Skeletal muscle satellite cell (primary cell): ENCODE measurements around the gene CD40.
"Not testable (repeated sequence)": the region's sequence is repeated elsewhere in the genome, so short reads cannot be mapped to it uniquely, and the experiment has no call there.

ENCODE experiments used
- H3K27me3 ChIP-seq: 2 replicates; pipeline ENCODE4 v1.7.0; 2013; ENCODE audit warnings: low read length; ENCODE audit not compliant: control insufficient read depth, insufficient read depth
- H3K36me3 ChIP-seq: 2 replicates; pipeline ENCODE4 v1.7.0; 2013; ENCODE audit warnings: mild to moderate bottlenecking, control low read depth, low read length; ENCODE audit not compliant: insufficient read depth
- H3K4me1 ChIP-seq: 2 replicates; pipeline ENCODE4 v1.7.0; 2013; ENCODE audit warnings: low read length; ENCODE audit not compliant: control insufficient read depth, insufficient read depth
- H3K4me2 ChIP-seq: 2 replicates; pipeline ENCODE4 v1.7.0; 2013; ENCODE audit warnings: mild to moderate bottlenecking, low read length
- H3K4me3 ChIP-seq: 2 replicates; pipeline ENCODE4 v1.7.0; 2013; ENCODE audit warnings: low read length
- H3K9ac ChIP-seq: 2 replicates; pipeline ENCODE4 v1.7.0; 2013; ENCODE audit warnings: mild to moderate bottlenecking, low read depth, low read length, moderate library complexity
- H3K9me3 ChIP-seq: replicated peaks from 2 replicates; pipeline ENCODE4 v1.7.0; 2013; ENCODE audit warnings: mild to moderate bottlenecking, control low read depth, low read length

The CD40 gene

DNA sequence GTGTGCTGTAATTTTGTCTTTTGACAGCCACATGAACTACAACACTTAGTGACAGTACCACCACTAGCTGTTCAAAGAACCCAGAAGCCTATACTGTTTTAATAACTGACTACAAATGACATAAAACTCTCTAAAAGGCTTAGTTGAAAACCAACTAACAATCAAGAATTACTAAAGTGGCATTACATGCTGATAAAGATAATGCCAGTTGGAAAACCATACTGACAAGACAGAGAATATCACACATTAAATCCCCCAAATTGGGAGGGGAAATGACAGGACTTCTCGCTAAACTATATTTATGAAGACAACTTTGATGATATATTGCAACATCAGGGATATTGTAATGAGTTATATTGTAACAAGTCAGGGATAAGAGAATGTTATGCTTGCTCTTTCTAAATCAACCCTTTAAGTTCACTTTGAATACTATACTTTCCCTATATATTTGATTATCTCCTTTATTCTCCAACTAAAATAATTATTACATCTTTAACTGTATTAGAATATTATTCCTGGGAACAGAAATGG lies 34.5 kb upstream of the CD40 start:
- H3K9me3 ChIP-seq, result no peaks in the 10 kb centered on the region
- H3K4me1 ChIP-seq, result peaks cover 29% of the 10 kb centered on the region
- H3K9ac ChIP-seq, result no peak overlapping the region
- H3K4me2 ChIP-seq, result no peak overlapping the region
- no peak overlapping the region for H3K4me3 ChIP-seq
- H3K36me3 ChIP-seq, result peaks cover 5% of the 10 kb centered on the region
- H3K27me3 ChIP-seq, result no peaks in the 10 kb centered on the region

DNA sequence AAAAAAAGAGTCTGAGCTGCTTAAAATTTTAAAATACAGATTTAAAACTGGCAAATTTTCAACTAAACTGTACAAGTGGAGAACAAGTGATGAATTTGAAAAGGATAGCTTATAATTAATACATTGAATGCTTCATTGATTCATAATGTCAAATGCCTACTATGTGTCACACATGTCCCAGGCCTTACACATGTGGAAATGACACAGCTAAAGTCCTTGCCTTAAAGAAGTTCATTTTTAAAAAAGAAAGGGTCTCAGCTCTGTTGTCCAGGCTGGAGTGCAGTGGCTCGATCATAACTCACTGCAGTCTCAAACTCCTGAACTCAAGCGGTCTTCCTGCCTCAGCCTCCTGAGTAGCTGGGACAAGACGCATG lies 33.3 kb upstream of the CD40 start:
- peak overlapping the region; percentile 13 for H3K4me2 ChIP-seq
- no peak overlapping the region for H3K9ac ChIP-seq
- no peaks in the 10 kb centered on the region for H3K36me3 ChIP-seq
- H3K4me1 ChIP-seq, result peaks cover 29% of the 10 kb centered on the region
- no peak overlapping the region for H3K4me3 ChIP-seq
- H3K27me3 ChIP-seq, result no peaks in the 10 kb centered on the region
- H3K9me3 ChIP-seq, result no peaks in the 10 kb centered on the region

DNA sequence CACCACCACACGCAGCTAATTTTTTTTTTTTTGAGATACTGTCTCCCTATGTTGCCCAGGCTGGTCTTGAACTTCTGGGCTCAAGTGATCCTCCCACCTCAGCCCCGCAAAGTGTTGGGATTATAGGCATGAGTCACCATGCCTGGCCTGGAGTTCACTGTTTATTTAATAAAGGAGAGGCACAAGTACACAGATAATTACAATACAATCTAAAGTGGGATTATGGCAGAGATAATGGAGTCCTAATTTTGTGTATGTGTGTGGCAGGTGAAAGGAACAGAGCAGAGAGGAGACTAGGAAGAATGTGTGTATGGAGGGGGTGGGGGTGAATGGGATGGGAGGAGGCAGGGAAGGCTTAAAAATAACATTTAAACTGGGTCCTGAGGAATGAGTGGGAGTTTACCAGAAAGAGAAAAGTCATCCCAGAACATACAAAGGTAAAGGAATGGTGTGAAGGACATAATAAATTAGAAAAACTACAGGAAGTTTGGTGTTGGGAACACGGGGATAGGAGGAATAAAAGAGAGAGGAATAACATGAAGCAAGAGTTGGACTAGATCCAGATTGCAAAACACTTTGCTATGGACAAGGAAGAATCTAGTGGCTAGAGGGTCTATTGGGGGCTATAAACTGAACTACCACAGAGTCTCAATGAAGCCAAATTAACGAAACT lies 32.8 kb upstream of the CD40 start:
- no peak overlapping the region for H3K9ac ChIP-seq
- H3K36me3 ChIP-seq, result no peaks in the 10 kb centered on the region
- no peak overlapping the region for H3K4me3 ChIP-seq
- H3K4me2 ChIP-seq, result peak overlapping the region; percentile 13
- H3K9me3 ChIP-seq, result no peaks in the 10 kb centered on the region
- H3K27me3 ChIP-seq, result no peaks in the 10 kb centered on the region
- peaks cover 29% of the 10 kb centered on the region for H3K4me1 ChIP-seq

DNA sequence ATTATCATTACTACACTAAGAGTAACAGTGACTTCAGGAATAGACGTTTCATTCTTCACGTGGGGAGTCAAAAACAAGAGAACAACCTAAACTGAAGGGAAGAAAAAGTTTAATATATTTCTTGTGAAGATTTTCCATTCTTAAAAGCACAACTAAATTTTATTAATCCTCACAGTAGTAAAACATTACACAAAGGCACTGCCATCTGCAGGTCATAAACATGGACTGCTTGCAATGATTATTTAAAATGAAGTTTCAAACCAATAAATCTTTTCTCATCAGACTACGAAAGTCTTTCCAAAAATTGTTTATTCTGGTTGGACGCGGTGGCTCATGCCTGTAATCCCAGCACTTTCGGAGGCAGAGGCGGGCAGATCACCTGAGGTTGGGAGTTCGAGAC lies 31.0 kb upstream of the CD40 start:
- Histone ChIP-seq H3K4me2 (peak overlapping the region; percentile 82), H3K27me3 (no peaks in the 10 kb centered on the region), H3K9ac (no peak overlapping the region), H3K4me3 (no peak overlapping the region), H3K4me1 (peaks cover 29% of the 10 kb centered on the region), H3K36me3 (no peaks in the 10 kb centered on the region), H3K9me3 (no peaks in the 10 kb centered on the region)

DNA sequence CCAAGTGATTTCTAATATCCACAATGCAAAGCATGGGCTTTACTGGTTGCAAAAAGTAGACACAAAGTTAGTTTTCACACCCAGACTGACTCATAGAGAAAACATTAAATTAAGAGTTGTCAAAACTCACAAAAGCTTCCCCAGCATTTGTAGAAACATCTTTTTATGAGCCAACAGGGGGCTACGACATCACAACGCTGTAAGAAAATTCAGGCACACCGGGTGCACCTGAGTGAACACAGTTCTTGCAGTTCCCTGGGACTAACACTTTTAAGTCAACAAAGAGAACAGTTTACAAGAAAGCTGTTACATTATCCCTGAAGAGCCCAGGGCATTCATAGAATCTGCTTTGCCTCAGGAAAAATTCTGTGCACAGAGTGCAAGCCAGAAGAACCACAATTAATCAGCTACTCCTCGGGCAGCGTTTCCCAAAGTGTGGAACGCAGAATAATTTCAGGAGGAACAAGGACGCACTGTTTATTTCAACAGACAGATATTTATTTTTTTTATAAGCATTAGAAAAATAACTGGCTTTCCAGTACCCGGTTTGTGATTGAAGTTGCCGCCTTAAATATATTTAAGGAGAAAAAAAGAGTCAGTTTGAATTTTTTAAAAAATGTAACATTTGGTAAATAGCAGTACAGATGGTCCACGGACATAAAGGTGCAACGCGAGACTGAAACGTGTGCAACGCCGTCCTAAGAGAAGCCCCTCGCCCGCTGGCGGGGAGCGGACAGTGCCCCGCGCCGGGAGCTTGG lies 29.5 kb upstream of the CD40 start:
- Histone ChIP-seq H3K4me3 (peak overlapping the region; percentile 93), H3K4me1 (peaks cover 29% of the 10 kb centered on the region), H3K36me3 (no peaks in the 10 kb centered on the region), H3K9me3 (no peaks in the 10 kb centered on the region), H3K9ac (peak overlapping the region; percentile 97), H3K4me2 (peak overlapping the region; percentile 82), H3K27me3 (no peaks in the 10 kb centered on the region)

DNA sequence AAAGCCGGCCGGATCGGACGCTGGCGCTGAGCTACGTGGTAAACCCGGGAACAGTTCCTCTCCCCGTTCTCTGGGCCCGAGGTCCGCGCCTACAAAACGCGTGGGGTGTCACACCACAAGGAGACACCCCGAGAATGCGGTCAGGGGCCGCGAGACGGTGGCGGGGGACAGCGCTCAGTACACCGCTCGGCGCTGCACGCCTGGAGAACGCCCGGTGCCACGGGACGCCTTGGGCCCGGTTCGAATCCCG lies 29.0 kb upstream of the CD40 start:
- H3K9me3 ChIP-seq, result no peaks in the 10 kb centered on the region
- peaks cover 29% of the 10 kb centered on the region for H3K4me1 ChIP-seq
- peak overlapping the region; percentile 97 for H3K9ac ChIP-seq
- H3K4me2 ChIP-seq, result peak overlapping the region; percentile 82
- peak overlapping the region; percentile 93 for H3K4me3 ChIP-seq
- no peaks in the 10 kb centered on the region for H3K36me3 ChIP-seq
- no peaks in the 10 kb centered on the region for H3K27me3 ChIP-seq

DNA sequence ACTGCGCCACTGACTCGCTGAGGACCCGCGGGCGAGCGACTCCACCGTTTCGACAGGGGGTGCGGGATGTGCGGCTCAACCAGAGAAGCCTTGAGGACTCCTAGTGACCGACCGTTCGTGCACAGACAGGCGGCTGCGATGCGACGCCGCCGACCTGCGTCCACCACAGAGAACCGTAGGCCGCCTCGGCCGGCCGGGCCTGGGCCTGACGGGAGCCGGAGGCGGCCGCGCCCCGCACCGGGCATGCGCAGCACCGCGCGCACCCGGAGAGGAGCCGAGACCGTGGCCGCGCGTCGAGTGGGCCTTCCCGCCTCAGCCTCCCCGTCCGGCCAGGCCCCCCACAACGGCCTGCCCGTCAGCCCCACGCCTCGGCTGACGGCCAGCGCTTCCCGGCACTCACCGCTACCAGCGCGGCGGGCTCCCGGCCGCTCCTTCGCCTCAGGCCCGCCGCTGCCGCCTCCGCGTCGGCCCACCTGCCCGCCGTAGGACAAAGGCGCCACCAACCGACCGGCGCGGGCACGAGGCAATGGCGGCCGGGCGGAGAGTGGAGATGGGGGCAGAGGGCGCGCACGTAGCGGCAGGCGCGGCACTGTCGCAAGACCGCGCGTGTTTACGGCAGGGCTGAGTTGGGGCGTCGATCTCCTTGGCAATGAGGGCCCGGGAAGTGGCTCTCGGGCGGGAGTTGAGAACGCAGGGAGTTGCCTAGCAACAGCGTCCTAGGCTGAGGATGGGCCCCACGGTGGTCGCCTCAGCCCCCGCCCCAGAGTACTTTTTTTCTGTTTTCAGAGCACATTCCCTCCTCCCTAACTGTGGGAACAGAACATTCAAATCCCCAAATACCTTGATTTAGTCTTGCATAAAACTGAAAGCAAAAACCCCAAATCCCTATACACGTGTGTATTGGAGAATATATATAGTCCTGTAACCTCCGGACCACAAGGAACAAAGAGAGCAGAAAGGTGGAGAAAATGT lies 28.4 kb upstream of the CD40 start, which contains the start of gene NCOA5:
Gene NCOA5 (minus strand): TSS at position 546 of the 972 bp plus-strand sequence. CDS start 10,538 bp downstream, outside the sequence.
- peak within 1 kb of the TSS; percentile 82 for H3K4me2 ChIP-seq
- no peaks in the 10 kb centered on the region for H3K9me3 ChIP-seq
- H3K4me1 ChIP-seq, result peaks cover 29% of the 10 kb centered on the region
- no peaks in the 10 kb centered on the region for H3K27me3 ChIP-seq
- no peaks in the 10 kb centered on the region for H3K36me3 ChIP-seq
- peak within 1 kb of the TSS; percentile 93 for H3K4me3 ChIP-seq
- peak within 1 kb of the TSS; percentile 97 for H3K9ac ChIP-seq

DNA sequence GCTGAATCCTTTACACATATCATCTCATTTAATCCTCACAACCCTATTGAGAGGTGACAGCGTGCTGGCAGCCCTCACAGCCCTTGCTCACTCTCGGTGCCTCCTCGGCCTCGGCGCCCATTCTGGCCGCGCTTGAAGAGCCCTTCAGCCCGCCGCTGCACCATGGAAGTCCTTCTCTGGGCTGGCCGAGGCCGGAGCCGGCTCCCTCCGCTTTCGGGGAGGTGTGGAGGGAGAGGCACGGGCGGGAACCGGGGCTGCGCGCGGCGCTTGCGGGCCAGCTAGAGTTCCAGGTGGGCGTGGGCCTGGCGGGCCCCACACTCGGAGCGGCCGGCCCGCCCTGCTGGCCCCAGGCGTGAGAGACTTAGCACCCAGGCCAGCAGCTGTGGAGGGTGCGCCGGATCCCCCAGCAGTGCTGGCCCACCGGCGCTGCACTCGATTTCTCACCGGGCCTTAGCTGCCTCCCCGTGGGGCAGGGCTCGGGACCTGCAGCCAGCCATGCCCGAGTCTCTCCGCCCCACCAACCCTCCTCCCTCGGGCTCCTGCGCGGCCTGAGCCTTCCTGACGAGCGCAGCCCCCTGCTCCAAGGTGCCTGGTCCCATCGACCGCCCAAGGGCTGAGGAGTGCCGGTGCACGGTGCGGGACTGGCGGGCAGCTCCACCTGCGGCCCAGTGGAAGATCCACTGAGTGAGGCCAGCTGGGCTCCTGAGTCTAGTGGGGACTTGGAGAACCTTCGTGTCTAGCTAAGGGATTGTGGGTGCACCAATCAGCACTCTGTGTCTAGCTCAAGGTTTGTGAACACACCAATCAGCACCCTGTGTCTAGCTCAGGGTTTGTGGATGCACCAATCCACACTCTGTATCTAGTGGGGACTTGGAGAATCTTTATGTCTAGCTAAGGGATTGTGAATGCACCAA lies 26.2 kb upstream of the CD40 start:
- not testable (repeated sequence) for H3K36me3 ChIP-seq, H3K4me2 ChIP-seq, H3K9ac ChIP-seq, H3K4me3 ChIP-seq, H3K9me3 ChIP-seq
- peaks cover 13% of the 10 kb centered on the region for H3K4me1 ChIP-seq
- H3K27me3 ChIP-seq, result peaks cover 11% of the 10 kb centered on the region

DNA sequence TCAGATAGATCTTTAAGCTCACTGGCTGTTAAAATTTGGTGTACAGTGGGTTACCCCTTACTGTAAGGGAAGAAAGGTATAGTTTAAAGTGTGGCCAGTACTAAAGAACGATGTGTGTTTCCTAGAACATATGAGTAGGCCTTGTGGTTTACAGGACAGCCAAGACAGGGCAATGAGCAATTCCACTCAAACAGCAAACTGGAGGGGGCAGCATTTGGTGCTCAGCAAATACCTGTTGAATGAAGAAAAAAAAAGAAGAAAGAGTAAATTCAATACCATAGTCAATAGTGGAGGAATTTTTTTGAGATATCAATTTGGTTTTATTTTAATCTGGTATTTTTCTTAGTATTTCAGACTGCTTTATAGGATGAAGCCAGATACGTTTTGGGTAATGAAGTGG lies 24.6 kb upstream of the CD40 start:
- no peaks in the 10 kb centered on the region for H3K36me3 ChIP-seq
- no peak overlapping the region for H3K4me3 ChIP-seq
- peaks cover 25% of the 10 kb centered on the region for H3K27me3 ChIP-seq
- peaks cover under 1% of the 10 kb centered on the region for H3K4me1 ChIP-seq
- H3K9me3 ChIP-seq, result no peaks in the 10 kb centered on the region
- H3K9ac ChIP-seq, result no peak overlapping the region
- H3K4me2 ChIP-seq, result no peak overlapping the region

DNA sequence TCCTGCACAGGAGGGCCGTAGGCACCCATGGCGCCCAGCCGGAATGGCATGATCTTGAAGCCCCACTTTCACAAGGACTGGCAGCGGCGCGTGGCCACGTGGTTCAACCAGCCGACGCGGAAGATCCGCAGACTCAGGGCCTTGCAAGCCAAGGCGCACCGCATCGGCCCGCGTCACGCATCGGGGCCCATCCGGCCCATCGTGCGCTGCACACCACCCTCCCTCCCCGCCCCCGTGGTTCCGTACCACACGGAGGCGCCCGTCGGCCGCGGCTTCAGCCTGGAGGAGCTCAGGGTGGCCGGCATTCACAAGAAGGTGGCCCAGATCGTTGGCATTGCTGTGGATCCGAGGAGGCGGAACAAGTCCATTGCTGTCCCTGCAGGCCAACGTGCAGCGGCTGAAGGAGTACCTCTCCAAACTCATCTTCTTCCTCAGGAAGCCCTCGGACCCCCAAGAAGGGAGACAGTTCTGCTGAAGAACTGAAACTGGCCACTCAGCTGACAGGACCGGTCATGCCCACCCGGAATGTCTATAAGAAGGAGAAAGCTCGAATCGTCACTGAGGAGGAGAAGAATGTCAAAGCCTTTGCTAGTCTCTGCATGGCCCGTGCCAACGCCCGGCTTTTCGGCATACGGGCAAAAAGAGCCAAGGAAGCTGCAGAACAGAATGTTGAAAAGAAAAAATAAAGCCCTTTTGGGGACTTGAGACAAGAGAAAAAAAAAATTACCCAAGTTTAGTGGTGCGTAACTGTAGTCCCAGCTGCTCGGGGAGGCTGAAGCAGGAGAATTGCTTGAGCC lies 18.4 kb upstream of the CD40 start:
- Histone ChIP-seq H3K4me2 (no peak overlapping the region), H3K4me1 (no peaks in the 10 kb centered on the region), H3K36me3 (no peaks in the 10 kb centered on the region), H3K27me3 (peaks cover 64% of the 10 kb centered on the region), H3K9ac (no peak overlapping the region), H3K9me3 (no peaks in the 10 kb centered on the region), H3K4me3 (no peak overlapping the region)
